GM18519 (cell line): ENCODE measurements around the gene NOL9.
"Not testable (repeated sequence)": the region's sequence is repeated elsewhere in the genome, so short reads cannot be mapped to it uniquely, and the experiment has no call there.

Source experiments
- ATAC-seq: cut with Tn5 transposase; IDR thresholded peaks from one replicate; pipeline ENCODE4 v1.9.1; 2021; ENCODE audit warnings: mild to moderate bottlenecking, moderate library complexity; ENCODE audit not compliant: unreplicated experiment, low FRiP score

The NOL9 gene

DNA sequence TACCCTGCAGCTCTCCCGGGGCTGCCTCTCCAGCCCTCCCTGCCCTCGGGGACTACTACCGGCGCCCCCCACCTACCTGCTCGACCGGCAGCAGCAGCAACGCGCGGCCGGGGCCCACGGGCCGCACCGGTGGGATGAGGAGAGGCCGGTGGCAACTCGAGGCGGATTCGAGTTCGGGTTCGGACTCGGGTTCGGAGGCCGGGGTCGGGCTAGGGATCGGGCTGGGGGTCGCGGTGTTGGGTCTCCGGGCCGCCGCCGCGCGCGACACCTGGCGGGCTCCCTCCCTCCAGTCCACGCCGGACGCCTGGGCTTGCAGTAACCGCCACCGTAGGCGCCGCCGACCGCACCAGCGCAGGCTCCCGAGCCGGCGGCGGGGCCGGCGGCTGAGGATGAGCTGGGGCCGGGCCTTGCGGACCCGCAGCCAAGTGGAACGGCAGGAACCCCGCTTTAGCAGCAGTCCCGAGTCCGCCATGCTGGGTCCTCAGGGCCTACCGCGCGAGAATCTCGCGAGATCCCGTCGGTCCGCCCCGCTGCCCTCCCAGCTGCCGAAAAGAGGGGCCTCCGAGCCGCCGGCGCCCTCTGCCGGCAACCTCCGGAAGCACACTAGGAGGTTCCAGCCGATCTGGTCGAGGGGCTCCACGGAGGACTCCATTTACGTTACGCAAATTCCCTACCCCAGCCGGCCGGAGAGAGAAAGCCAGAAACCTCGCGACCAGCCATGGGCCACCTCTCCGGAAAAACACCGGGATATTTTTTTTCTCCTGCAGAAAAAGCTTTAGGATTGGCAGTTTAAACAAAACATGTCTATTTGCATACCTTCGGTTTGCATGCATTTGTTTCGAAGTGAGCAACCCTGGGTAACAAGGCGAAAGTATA is at the start of gene NOL9:
Gene NOL9 (minus strand): TSS at position 483 of the 876 bp plus-strand sequence. CDS start 11 bp downstream, at position 472.
- ATAC-seq: peak; percentile 84

DNA sequence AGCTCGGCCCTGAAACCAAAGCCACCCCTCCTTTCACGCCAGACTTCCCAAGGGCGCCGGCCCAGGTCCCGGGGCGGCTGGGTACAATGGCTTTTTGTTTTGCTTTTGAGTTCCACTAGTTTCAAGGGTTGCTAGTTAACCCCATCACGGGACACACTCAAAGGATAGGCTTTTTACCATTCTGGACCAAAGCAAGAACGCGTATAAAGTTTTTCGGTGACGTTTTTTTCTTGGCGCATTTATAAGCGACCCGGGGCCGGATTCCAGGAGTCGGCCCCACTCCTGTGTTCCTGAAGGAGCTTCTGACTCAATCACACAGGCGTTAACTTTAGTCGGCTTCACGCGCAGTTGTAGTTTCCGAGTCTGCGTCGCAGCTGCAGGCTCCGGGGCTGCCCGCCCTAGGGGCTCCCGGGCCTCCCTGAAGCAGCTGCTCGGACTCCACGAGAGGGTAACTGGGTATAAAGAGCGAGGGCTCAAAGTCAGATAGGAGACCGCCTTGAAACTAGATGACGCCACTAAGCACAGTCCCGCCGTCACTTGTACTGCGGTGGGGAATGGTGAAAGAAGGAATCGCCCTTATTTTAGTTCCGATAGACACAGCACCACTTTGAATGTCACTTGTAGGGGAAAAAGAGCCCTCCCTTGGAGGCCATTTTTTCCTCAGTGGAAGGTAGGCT is 49.1 kb upstream of the NOL9 start:
- ATAC-seq: peak; percentile 13

DNA sequence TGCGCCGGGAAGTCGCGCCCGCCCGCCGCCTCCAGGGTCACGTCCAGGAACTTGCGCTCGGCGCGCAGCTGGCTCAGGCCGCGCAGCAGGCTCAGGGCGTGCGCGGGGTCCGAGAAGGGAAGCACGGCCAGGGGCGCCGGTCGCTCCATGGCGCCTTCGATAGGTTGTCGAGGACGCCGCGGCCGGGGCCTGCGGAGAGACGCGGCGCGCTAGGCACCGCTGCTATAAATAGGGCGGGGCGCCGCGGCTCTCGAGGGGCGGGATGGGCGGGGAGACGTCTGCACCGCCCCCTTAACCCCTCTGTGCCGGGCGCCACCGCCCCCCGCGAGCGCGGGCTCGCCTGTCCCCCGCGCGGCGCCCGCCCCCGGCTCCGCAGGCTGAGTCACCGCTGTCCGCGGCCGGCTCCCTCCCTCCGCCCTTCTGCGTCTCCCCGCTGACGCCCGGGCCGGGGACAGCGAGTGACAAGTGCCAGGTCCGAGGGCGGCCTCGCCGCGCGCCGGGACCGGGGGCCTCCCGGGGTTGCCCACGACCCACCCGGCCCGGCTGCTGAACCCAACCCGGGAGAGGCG is 48.4 kb upstream of the NOL9 start, which contains the start of gene KLHL21:
Gene KLHL21 (minus strand): TSS at position 201 of the 569 bp plus-strand sequence. CDS start 52 bp downstream, at position 149.
- peak; percentile 41 for ATAC-seq

DNA sequence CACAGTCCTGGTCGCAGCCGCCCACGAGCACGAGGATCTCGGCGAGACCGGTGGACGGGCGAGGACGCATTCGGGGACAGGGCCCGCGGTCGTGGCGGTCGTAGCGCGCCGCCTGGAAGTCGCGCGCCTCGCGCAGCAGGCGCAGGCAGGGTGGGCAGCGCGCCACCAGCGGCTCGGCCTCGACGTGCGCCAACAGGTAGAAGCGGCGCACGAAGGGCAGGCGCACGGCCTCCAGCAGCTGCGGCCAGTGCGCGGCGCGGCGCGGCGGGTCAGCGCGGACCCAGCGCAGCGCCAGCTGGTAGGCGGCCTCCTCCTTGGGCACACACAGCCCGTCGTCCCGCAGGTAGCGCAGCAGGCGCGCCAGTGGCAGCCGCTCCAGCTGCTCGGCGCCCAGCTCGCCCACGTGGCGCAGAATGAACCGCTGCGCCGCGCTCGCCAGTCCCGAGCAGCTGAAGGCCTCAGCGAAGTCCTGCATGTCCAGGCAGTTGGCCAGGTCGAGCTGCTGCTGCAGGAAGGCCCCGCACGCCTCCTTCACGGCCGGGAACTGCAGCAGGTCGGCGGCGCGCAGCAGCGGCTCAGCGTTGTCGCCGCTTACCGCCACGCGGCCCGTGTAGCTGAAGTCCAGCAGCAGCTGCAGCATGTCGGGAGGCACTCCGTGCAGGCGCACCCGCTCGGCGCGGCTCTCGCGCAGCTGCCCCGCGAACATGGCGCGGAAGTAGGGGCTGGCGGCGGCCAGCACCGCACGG is 47.8 kb upstream of the NOL9 start:
- ATAC-seq: peak; percentile 7

DNA sequence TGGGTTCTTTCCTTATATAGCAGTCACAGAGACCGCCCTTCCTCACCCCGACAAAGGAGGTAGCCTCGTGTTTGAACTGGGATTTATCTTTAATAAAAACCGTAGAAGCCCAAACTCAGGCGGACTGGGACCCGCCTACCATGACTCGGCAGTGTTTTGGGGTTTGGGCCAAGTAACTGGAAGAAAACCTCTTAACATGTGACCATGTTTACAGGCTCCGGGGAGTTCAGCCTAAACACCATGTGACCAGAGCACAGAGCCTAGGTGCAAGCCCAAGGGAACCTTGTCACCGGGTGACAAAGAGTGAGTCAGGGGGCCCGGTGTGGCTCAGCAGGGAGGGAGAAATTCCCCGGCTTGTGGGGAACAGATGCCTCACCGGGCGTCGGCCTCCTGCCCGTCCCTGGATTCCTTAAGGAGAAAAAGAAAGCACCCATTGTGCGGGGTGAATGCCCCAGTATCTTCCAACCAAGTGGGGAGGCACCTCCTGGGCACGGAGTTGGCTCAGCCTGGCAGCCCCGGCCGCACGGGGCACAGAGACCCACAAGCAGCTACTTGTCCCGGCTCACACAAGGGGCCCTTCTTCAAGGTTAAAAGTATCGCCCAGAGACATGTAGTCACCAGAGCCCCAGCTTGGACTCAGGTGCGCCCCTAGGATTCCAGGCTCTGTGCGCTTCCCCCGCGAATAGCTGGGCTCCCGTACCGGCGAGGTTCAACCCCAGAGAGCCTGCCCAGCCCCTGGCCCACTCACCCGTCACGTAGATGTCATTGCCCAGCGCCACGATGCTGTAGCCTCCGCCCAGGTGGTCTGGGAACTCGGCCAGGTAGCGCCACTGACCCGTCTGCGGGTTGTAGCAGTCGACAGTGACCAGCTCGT is 47.0 kb upstream of the NOL9 start:
- no peak for ATAC-seq

DNA sequence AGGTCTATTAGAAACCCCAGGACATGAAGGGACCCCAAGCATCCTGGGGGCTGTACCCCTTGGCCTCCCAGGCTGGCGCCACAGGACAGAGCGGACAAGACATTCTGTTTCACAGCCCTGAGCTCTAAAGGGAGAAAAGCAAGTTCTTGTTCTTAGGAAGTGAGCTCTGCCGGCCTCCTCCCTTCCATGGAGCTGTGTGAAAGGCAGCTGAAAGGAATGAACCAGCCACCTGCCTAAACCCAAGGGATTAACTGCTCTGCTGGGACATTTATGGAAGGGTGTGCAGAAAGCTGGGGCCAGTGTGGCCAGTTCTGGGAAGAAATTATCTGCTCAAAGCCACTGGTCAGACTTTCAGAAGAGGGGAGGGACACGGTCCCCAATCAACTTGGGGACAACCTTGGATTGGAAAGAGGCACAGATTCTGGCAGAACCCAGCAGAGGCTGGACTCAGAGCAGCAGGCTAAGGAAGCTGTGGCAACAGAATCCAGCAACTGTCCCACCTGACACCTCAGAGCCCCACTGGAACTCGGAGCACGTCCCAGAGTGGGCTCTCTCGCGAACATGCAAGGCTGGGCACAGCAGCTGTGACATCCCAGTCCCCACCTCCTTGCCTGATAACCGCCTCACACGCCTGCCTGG is 46.2 kb upstream of the NOL9 start:
- no peak for ATAC-seq

DNA sequence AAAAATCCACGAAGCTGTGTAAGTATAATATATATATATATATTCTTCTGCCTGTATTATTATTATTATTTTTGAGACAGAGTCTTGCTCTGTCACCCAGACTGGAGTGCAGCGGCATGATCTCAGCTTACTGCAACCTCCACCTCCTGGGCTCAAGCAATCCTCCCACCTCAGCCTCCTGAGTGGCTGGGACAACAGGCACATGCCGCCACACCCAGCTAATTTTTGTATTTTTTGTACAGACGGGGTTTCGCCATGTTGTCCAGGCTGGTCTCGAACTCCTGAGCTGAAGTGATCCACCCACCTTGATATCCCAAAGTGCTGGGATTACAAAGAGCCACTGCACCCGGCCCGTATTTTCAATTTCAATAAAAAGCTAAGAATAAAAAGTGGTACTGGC is 45.7 kb upstream of the NOL9 start:
- ATAC-seq: not testable (repeated sequence)

- no peak for ATAC-seq
These were observed 45.0 kb upstream of the NOL9 start for GRCh38 chr1:6599141-6599975.

- ATAC-seq: no peak
These were observed 43.4 kb upstream of the NOL9 start for GRCh38 chr1:6597777-6598131.

- ATAC-seq: no peak
These were observed 42.8 kb upstream of the NOL9 start for GRCh38 chr1:6596886-6597776.

DNA sequence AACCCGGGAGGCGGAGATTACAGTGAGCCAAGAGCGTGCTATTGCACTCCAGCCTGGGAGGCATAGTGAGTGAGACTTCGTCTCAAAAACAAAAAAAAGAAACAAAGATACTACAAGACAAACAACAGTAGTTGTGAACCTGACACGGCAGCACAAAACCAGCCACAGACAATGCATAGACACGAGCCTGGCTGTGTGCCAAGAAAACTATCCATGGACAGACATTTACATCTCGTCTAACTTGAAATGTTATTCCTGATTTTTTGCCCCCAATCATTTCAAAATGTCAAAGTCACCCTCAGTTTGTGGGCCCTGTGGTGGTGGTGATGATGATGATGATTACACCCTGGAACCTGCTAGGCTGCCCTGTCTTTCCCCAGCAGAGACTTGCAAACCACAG is 42.0 kb upstream of the NOL9 start:
- ATAC-seq: no peak

- ATAC-seq: no peak
These were observed 40.8 kb upstream of the NOL9 start for GRCh38 chr1:6594977-6595740.

- no peak for ATAC-seq
These were observed 39.5 kb upstream of the NOL9 start for GRCh38 chr1:6593810-6594209.

- no peak for ATAC-seq
These were observed 38.7 kb upstream of the NOL9 start for GRCh38 chr1:6592865-6593593.

- no peak for ATAC-seq
These were observed 38.1 kb upstream of the NOL9 start for GRCh38 chr1:6592441-6592840.

DNA sequence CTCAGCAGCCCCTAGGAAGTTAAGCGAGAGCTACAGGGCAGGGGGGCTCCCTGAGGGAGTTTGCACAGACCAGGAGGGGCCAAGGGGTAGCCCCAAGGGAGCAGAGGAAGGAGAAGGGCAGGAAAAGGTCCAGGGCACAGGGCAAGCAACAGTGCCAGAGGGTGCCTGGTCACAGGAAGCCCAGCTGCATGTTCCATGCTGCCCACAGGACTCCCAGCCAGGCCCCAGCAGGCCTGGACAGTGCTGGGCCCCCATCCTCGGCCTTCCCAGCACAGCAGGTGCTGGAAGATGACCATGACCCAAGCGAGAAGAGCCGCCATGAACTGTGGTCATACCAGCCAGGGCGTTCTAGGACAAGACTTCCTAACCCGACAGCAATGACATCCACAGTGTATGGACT is 37.3 kb upstream of the NOL9 start:
- ATAC-seq: no peak
